ENCODE data around the gene PCSK5.

Gene PCSK5

DNA sequence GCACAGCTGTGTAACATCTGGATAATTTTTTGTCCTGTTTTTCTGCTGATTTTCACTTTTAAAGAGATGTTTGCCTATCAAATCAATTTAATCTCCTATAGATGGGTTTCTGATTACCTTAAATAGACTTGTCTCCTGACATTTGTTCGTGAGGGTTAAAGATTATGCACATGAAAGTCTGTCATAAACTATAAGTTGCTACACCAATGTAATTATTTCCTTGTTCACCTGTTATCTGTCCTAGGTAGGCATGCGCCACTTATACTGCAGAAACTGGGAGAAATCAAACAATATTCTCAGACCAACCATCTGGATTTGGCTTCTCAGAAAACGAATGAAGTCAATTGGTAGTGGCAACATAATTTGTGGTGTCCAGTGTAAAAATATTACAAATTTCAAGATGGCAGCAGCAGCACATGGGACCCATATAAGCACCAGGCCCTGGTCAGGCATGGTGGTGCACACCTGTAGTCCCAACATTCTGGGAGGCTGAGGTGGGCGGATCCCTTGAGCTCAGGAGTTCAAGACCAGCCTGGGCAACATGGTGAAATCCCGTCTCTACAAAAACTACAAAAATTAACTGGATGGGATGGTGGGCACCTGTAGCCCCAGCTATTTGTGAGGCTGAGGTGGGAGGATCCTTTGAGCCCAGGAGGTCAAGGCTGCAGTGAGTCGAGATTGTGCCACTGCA, 483.5 kb downstream of the PCSK5 start:
- H3K4me3 ChIP-seq (ENCODE audit: low read depth, low read length), result no peak overlapping the region
- TF ChIP-seq, protein P1, sequence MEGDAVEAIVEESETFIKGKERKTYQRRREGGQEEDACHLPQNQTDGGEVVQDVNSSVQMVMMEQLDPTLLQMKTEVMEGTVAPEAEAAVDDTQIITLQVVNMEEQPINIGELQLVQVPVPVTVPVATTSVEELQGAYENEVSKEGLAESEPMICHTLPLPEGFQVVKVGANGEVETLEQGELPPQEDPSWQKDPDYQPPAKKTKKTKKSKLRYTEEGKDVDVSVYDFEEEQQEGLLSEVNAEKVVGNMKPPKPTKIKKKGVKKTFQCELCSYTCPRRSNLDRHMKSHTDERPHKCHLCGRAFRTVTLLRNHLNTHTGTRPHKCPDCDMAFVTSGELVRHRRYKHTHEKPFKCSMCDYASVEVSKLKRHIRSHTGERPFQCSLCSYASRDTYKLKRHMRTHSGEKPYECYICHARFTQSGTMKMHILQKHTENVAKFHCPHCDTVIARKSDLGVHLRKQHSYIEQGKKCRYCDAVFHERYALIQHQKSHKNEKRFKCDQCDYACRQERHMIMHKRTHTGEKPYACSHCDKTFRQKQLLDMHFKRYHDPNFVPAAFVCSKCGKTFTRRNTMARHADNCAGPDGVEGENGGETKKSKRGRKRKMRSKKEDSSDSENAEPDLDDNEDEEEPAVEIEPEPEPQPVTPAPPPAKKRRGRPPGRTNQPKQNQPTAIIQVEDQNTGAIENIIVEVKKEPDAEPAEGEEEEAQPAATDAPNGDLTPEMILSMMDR (IDR thresholded peaks at IDR 0.05; ENCODE audit: control insufficient read depth, extremely low read depth, insufficient read depth), result no peak
- no peak for DNase-seq (ENCODE audit: low read depth)

DNA sequence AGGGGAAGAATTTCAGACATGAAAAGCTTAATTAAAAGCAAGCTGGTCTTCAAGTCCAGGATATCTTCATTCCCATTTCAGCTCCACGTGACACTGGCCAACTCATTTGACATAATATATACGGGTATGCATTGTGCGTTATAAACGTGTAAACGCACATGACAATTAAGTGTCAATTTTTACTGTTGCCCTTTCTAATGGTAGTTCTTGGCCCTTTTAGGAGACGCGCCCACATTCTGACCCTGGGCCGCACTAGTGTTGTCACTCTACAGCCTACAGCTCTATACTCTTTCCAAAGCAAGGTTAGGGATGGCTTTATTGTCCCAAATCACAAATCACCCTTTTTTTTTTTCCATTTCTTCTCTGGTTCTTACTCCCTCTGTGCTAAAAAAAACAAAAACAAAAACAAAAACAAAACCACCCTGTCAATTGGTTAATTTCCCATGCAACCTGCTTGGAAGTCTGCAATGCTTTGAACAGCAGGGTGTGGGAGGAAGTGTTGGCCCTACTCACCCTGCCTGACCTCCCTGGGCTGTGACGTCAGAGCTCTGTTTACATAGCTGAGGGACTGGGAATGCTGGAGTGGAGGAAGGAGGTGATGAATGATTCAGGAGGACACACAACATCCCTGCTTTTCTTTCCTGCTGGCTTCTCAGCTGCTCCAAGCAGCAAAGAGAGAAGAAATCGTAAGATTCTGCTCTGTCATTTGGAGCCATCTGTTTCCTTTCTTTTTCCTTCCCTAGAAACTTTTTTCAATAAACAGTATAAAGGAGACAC, 484.5 kb downstream of the PCSK5 start:
- DNase-seq (ENCODE audit: low read depth), result peak; percentile 81
- TF ChIP-seq, protein P1 (IDR thresholded peaks at IDR 0.05; ENCODE audit: control insufficient read depth, extremely low read depth, insufficient read depth), result no peak
- H3K4me3 ChIP-seq (ENCODE audit: low read depth, low read length), result no peak overlapping the region

DNA sequence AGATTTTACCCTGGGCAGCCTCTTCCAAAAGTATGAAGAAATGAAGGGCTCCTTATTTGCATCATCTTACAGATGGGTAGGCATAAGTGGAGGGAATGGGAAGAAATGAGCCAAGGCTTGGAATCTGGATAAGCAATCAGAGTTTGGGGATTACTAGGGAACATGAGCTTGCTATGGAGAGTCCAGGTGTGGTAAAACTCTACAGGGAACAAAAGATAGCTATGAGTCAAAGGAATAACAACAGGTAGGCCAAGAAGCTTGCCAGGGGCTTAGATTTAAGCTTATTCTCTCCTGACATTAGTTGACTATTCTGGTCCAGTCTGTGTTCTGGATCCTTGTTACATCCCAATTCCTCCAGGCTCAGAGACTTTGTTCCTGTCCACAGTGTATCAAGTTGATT, 487.3 kb downstream of the PCSK5 start:
- DNase-seq (ENCODE audit: low read depth), result no peak
- no peak overlapping the region for H3K4me3 ChIP-seq (ENCODE audit: low read depth, low read length)
- TF ChIP-seq, protein P1 (IDR thresholded peaks at IDR 0.05; ENCODE audit: control insufficient read depth, extremely low read depth, insufficient read depth), result no peak

DNA sequence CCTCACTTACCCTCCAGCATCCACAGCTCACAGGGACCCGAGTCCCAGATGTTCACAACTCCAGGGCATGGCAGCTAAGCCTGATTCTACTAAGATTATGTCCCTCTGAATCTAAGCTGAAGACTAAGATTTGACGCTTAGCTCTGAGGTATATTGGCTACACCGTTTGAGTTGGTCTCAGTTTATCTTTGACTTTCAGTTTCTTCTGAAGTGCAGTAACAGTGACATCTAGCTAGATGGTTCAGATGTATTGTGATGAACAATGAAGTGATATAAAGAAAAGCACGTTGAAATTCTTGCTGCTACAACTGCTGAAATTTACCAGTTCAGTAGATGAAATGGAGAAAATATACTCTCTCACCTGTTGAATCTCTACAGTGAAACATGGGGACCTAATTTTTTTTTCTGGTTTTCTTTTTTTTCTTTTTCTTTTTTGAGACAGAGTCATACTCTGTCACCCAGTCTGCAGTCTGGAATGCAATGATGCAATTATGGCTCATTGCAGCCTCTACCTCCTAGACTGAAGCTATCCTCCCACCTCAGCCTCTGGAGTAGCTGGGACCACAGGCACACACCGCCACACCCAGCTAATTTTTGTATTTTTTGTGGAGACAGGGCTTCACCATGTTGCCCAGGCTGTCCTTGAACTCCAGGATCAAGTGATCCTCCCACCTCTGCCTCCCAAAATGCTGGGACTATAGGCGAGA, 488.0 kb downstream of the PCSK5 start:
- TF ChIP-seq, protein P1 (IDR thresholded peaks at IDR 0.05; ENCODE audit: control insufficient read depth, extremely low read depth, insufficient read depth), result no peak
- H3K4me3 ChIP-seq (ENCODE audit: low read depth, low read length), result no peak overlapping the region
- DNase-seq (ENCODE audit: low read depth), result no peak

DNA sequence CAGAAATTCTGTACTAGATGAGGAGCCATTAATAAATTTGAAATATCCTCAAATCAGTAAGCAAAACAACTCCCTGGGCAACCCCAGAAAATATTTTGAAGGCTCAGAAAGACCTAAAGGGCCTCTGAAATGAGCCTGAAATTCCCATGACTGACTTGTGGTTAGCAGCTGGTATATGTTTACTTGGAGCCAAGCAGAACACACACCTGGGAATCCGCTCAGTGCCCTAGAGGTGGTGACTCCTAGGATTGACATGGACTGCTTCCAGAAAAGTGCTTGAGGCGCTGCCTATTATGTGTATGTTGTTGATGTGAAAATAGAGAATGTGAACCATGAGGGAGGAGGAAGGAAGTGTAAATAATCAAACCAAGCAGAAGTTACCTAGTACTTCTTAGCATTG, 489.0 kb downstream of the PCSK5 start:
- peak; percentile 72 for DNase-seq (ENCODE audit: low read depth)
- no peak overlapping the region for H3K4me3 ChIP-seq (ENCODE audit: low read depth, low read length)
- TF ChIP-seq, protein P1 (IDR thresholded peaks at IDR 0.05; ENCODE audit: control insufficient read depth, extremely low read depth, insufficient read depth), result no peak

DNA sequence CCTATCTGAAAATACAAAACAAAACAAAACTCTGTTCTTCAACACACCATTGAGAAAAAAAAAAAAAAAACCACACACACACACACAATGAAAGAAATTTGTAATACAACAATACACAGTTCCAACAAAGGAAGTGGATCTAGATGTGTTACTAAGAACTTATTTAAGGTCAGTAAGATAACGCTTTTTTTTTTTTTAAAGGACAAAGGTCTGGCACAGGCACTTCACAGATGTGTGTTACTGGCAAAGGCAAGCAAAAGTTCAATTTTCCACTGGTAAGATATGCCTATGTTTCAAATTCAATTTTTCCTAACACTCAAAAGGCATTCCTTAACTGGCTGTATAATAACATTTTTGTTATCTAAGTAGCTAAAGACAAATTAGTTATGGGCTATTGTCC, 500.2 kb downstream of the PCSK5 start:
- H3K4me3 ChIP-seq (ENCODE audit: low read depth, low read length), result no peak overlapping the region
- no peak for DNase-seq (ENCODE audit: low read depth)
- TF ChIP-seq, protein P1 (IDR thresholded peaks at IDR 0.05; ENCODE audit: control insufficient read depth, extremely low read depth, insufficient read depth), result no peak

All from LNCaP clone FGC (cell line).